ENCODE results near the gene NIM1K. TPM values are rescaled to one million over a fixed set of nuclear protein-coding genes. Genes with fewer than 3 reads are reported as not detected.

Gene NIM1K
- polyA plus RNA-seq, 3 donors: 0.13 TPM; not detected in 2

DNA sequence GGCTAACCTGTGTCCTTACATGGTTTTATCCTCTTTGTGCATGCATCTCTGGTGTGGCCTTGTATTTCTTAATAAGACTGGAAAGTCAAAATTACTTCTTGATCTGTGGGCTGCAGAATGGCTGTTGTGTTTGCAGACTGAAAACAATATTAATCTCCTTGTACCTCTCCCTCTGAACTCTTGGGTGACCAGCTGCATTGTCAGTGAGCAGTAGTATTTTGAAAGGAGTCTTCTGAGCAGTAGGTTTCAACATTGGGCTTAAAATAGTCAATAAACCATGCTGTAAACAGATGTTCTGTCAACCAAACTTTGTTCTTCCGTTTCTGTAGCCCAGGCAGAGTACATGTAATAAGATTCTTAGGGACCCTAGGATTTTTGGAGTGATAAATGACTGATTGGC is 26.7 kb upstream of the NIM1K start:
- H3K9me3 Mint-ChIP-seq: no peaks in the 10 kb centered on the region
- Histone ChIP-seq H3K79me2 (ENCODE audit: insufficient read depth, low read length) (no peaks in the 10 kb centered on the region), H3K36me3 (replicated peaks in 1 of 2; ENCODE audit: control insufficient read depth in 1 of 2, insufficient read depth in 2 of 2, low read length in 2 of 2) (peaks cover 47 to 80% of the 10 kb centered on the region in 2 donors)

DNA sequence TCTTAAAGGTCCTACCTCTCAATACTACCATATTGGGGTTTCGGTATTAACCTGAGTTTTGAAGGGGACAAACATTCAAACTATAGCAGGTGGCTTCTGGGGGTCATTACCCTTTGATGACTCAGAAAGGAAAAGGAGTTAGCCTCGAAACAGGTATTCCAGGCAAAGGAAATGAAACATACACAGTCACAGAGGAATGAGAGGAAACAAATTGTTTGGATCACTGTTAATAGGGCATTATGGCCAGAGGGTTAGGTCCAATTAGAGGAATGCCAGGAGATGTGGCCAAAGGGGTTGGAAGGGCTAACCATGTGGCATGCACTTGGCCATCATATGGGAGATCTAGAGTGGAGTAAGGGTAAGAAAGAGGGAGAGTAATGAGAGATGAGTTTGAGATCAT is 23.9 kb upstream of the NIM1K start:
- H3K27me3 Mint-ChIP-seq (ENCODE audit: low read depth in 3 of 3): no peaks in the 10 kb centered on the region
- H3K4me1 Mint-ChIP-seq: peaks cover 4% of the 10 kb centered on the region
- DNase-seq: no peak
- Histone ChIP-seq H3K9me3 (replicated peaks in 1 of 2; ENCODE audit: control insufficient read depth in 1 of 2, insufficient read depth in 1 of 2, low read length in 2 of 2) (no peaks in the 10 kb centered on the region), H3K4me3 (replicated peaks in 1 of 3; ENCODE audit: low read depth in 2 of 3, low read length in 3 of 3) (no peak overlapping the region), H3K9ac (ENCODE audit: insufficient read depth, low read length, poor library complexity, severe bottlenecking) (no peak overlapping the region), H3K4me1 (ENCODE audit: control insufficient read depth in 1 of 2, insufficient read depth in 2 of 2, low read length in 2 of 2) (no peaks in the 10 kb centered on the region), H3K27ac (ENCODE audit: low read depth in 1 of 2, low read length in 2 of 2) (no peak overlapping the region), H3K36me3 (replicated peaks in 1 of 2; ENCODE audit: control insufficient read depth in 1 of 2, insufficient read depth in 2 of 2, low read length in 2 of 2) (peaks cover 36 to 64% of the 10 kb centered on the region in 2 donors), H3K79me2 (ENCODE audit: insufficient read depth, low read length) (no peaks in the 10 kb centered on the region), H2AFZ (ENCODE audit: insufficient read depth, low read depth, low read length, poor library complexity, severe bottlenecking) (no peak overlapping the region), H3K27me3 (ENCODE audit: control insufficient read depth in 2 of 2, insufficient read depth in 2 of 2, low read length in 2 of 2) (no peaks in the 10 kb centered on the region), H3K4me2 (replicated peaks; ENCODE audit: extremely low read depth, low read length, poor library complexity, severe bottlenecking) (no peak overlapping the region), H4K20me1 (ENCODE audit: insufficient read depth, low read length) (no peaks in the 10 kb centered on the region)
- no peaks in the 10 kb centered on the region for H3K9me3 Mint-ChIP-seq
- H3K36me3 Mint-ChIP-seq: peaks cover 57 to 67% of the 10 kb centered on the region in 2 donors
- peak overlapping the region in 2 of 7 donors; percentile 11 to 27 for H3K27ac Mint-ChIP-seq
- WGBS (ENCODE audit: insufficient coverage): 86% methylated on average over 1 of the region's 2 CpGs
- intact Hi-C loops (cut with micrococcal nuclease): no loop called here
- TF ChIP-seq, protein P1, sequence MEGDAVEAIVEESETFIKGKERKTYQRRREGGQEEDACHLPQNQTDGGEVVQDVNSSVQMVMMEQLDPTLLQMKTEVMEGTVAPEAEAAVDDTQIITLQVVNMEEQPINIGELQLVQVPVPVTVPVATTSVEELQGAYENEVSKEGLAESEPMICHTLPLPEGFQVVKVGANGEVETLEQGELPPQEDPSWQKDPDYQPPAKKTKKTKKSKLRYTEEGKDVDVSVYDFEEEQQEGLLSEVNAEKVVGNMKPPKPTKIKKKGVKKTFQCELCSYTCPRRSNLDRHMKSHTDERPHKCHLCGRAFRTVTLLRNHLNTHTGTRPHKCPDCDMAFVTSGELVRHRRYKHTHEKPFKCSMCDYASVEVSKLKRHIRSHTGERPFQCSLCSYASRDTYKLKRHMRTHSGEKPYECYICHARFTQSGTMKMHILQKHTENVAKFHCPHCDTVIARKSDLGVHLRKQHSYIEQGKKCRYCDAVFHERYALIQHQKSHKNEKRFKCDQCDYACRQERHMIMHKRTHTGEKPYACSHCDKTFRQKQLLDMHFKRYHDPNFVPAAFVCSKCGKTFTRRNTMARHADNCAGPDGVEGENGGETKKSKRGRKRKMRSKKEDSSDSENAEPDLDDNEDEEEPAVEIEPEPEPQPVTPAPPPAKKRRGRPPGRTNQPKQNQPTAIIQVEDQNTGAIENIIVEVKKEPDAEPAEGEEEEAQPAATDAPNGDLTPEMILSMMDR (IDR thresholded peaks at IDR 0.05): no peak
- H3K4me3 Mint-ChIP-seq: no peak overlapping the region

More for the DNA sequence above, 26.7 kb upstream of the NIM1K start:
- Histone ChIP-seq H2AFZ (ENCODE audit: insufficient read depth, low read depth, low read length, poor library complexity, severe bottlenecking) (no peak overlapping the region), H3K27ac (ENCODE audit: low read depth in 1 of 2, low read length in 2 of 2) (no peak overlapping the region), H4K20me1 (ENCODE audit: insufficient read depth, low read length) (no peaks in the 10 kb centered on the region), H3K9ac (ENCODE audit: insufficient read depth, low read length, poor library complexity, severe bottlenecking) (no peak overlapping the region), H3K4me1 (ENCODE audit: control insufficient read depth in 1 of 2, insufficient read depth in 2 of 2, low read length in 2 of 2) (peaks cover 5 to 10% of the 10 kb centered on the region in 2 donors), H3K27me3 (ENCODE audit: control insufficient read depth in 2 of 2, insufficient read depth in 2 of 2, low read length in 2 of 2) (no peaks in the 10 kb centered on the region), H3K4me2 (replicated peaks; ENCODE audit: extremely low read depth, low read length, poor library complexity, severe bottlenecking) (no peak overlapping the region), H3K4me3 (replicated peaks in 1 of 3; ENCODE audit: low read depth in 2 of 3, low read length in 3 of 3) (no peak overlapping the region), H3K9me3 (replicated peaks in 1 of 2; ENCODE audit: control insufficient read depth in 1 of 2, insufficient read depth in 1 of 2, low read length in 2 of 2) (no peaks in the 10 kb centered on the region)
- no peaks in the 10 kb centered on the region for H3K27me3 Mint-ChIP-seq (ENCODE audit: low read depth in 3 of 3)
- intact Hi-C loops (cut with micrococcal nuclease): no loop called here
- peaks cover 54 to 69% of the 10 kb centered on the region in 2 donors for H3K36me3 Mint-ChIP-seq
- peaks cover 11% of the 10 kb centered on the region for H3K4me1 Mint-ChIP-seq
- TF ChIP-seq, protein P1 (IDR thresholded peaks at IDR 0.05): no peak
- no peak overlapping the region for H3K4me3 Mint-ChIP-seq
- 100% methylated on average over 1 of the region's 1 CpG for WGBS (ENCODE audit: insufficient coverage)
- no peak for DNase-seq
- peak overlapping the region in 1 of 7 donors; percentile 49 for H3K27ac Mint-ChIP-seq

All from CD14-positive monocyte (primary cell).